ENCODE data around the gene PNMA6F. TPM values are rescaled to one million over a fixed set of nuclear protein-coding genes. Genes with fewer than 3 reads are reported as not detected.

PNMA6F gene
- total RNA-seq, 2 donors from 2014 or later, result not detected

DNA sequence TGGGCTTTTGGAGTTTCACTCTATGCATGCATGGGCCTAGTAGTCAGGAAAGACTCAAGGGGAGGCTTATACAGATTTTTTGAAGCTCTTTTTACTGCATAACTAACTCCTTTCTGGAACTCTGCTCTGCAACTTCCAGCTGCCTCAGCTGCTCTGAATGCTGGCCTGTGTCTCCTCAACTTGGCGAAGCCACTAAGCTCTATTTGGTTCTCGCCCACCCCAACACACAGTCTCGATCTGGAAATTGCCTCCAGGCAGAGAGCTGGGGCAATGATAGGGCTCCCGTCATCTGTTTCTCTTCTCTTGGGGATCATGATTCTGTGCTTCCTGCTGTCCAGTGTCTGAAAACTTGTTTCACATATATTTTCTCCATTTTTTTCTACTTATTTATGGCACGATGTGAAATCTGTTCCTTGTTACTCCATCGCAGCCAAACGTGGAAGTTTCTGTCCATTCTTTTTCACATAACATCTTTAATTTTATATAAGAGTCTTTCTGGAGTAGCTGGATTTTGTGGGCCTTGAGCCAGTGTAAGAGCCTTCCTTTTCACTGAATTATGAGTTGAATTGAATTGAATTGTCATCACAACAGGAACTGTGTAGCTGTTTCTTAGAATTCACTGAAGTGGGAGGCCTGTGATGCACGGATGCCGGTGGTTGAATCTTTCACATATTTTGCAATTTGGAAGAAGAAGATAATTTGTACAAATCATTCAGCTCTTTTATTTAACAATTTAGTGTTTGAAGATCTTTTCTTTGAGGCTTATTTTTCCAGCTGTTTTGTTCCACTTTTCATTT lies 21.4 kb upstream of the PNMA6F start:
- no peak overlapping the region for H3K4me3 ChIP-seq (ENCODE audit: low read length)
- DNase-seq, result no peak
- no peak overlapping the region for H3K9ac ChIP-seq (ENCODE audit: extremely low read depth, low read length, poor library complexity, severe bottlenecking)
- Mint-ChIP-seq H3K4me1 (no peaks in the 10 kb centered on the region), H3K27ac (no peak overlapping the region), H3K36me3 (ENCODE audit: low read depth) (peaks cover 60% of the 10 kb centered on the region), H3K4me3 (no peak overlapping the region), H3K9me3 (peaks cover 87% of the 10 kb centered on the region), H3K27me3 (ENCODE audit: insufficient read depth) (no peaks in the 10 kb centered on the region)
- TF ChIP-seq, protein P1, sequence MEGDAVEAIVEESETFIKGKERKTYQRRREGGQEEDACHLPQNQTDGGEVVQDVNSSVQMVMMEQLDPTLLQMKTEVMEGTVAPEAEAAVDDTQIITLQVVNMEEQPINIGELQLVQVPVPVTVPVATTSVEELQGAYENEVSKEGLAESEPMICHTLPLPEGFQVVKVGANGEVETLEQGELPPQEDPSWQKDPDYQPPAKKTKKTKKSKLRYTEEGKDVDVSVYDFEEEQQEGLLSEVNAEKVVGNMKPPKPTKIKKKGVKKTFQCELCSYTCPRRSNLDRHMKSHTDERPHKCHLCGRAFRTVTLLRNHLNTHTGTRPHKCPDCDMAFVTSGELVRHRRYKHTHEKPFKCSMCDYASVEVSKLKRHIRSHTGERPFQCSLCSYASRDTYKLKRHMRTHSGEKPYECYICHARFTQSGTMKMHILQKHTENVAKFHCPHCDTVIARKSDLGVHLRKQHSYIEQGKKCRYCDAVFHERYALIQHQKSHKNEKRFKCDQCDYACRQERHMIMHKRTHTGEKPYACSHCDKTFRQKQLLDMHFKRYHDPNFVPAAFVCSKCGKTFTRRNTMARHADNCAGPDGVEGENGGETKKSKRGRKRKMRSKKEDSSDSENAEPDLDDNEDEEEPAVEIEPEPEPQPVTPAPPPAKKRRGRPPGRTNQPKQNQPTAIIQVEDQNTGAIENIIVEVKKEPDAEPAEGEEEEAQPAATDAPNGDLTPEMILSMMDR (conservative IDR thresholded peaks at IDR 0.05), result no peak
- H3K9me3 ChIP-seq (ENCODE audit: control insufficient read depth, low read length), result no peaks in the 10 kb centered on the region
- H3K27ac ChIP-seq (ENCODE audit: low read depth, low read length), result no peak overlapping the region
- H3K4me1 ChIP-seq (ENCODE audit: control insufficient read depth, insufficient read depth, low read length), result no peaks in the 10 kb centered on the region
- H3K27me3 ChIP-seq (ENCODE audit: control insufficient read depth, insufficient read depth, low read length, poor library complexity, severe bottlenecking), result no peaks in the 10 kb centered on the region
- 89 to 92% methylated on average over 4 to 7 of the region's 9 CpGs for WGBS, 2 experiments (ENCODE audit: insufficient coverage in 1 of 2, insufficient read length in 1 of 2)
- peaks cover 32% of the 10 kb centered on the region for H3K36me3 ChIP-seq (ENCODE audit: control insufficient read depth, insufficient read depth, low read length)

DNA sequence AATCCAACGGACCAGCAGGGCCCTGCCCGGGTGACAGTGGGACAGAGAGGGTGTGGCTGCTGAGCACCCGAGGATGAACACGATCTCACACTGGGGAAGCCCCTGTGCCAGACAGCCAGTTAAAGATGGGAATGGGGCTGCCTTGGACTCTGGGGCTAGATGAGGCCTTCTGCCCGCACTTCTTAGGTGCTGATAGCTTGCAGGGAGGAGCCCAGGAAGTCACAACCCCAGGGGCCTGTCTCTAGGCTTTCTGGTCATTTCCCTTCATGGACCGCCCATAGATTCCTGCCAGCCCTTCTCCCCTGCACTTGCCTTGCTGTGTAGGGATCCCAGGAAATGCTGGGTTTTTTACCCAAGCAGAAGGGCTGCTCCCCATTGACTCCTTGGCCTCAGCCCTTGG lies 18.5 kb upstream of the PNMA6F start:
- no peaks in the 10 kb centered on the region for H3K4me1 ChIP-seq (ENCODE audit: control insufficient read depth, insufficient read depth, low read length)
- H3K27me3 ChIP-seq (ENCODE audit: control insufficient read depth, insufficient read depth, low read length, poor library complexity, severe bottlenecking), result no peaks in the 10 kb centered on the region
- H3K9me3 ChIP-seq (ENCODE audit: control insufficient read depth, low read length), result no peaks in the 10 kb centered on the region
- DNase-seq, result no peak
- no peak overlapping the region for H3K4me3 ChIP-seq (ENCODE audit: low read length)
- H3K36me3 ChIP-seq (ENCODE audit: control insufficient read depth, insufficient read depth, low read length), result peaks cover 39% of the 10 kb centered on the region
- H3K27ac Mint-ChIP-seq, result no peak overlapping the region
- 92% methylated on average over 2 to 6 of the region's 6 CpGs for WGBS, 2 experiments (ENCODE audit: insufficient coverage in 1 of 2, insufficient read length in 1 of 2)
- TF ChIP-seq, protein P1 (conservative IDR thresholded peaks at IDR 0.05), result no peak
- no peak overlapping the region for H3K4me3 Mint-ChIP-seq
- H3K27ac ChIP-seq (ENCODE audit: low read depth, low read length), result no peak overlapping the region
- H3K27me3 Mint-ChIP-seq (ENCODE audit: insufficient read depth), result no peaks in the 10 kb centered on the region
- H3K9ac ChIP-seq (ENCODE audit: extremely low read depth, low read length, poor library complexity, severe bottlenecking), result no peak overlapping the region
- peaks cover 4% of the 10 kb centered on the region for H3K4me1 Mint-ChIP-seq
- peaks cover 48% of the 10 kb centered on the region for H3K36me3 Mint-ChIP-seq (ENCODE audit: low read depth)
- peaks cover 77% of the 10 kb centered on the region for H3K9me3 Mint-ChIP-seq

DNA sequence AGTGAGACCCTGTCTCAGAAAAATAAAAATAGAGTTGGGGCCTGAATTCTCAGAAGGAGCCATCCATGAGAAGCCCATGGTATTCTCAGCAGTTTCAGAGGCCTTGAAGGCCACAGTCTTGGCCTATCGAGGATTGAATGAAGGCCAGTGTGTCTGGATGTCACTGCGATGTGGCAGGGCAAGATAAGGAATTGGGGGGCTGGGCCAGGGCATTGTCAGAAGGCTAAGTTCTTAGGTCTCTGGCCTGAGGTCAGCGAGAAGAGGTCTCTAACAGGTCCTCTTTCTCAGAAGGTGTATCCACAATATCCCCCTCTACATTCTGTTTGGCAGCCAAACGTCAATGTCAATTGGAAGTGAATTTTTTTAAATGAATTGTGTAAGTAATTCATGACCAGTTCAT lies 18.1 kb upstream of the PNMA6F start:
- H3K9me3 ChIP-seq (ENCODE audit: control insufficient read depth, low read length), result no peaks in the 10 kb centered on the region
- no peak overlapping the region for H3K4me3 Mint-ChIP-seq
- peaks cover 4% of the 10 kb centered on the region for H3K4me1 Mint-ChIP-seq
- peaks cover 46% of the 10 kb centered on the region for H3K36me3 Mint-ChIP-seq (ENCODE audit: low read depth)
- H3K36me3 ChIP-seq (ENCODE audit: control insufficient read depth, insufficient read depth, low read length), result peaks cover 38% of the 10 kb centered on the region
- DNase-seq, result no peak
- H3K27me3 Mint-ChIP-seq (ENCODE audit: insufficient read depth), result no peaks in the 10 kb centered on the region
- H3K9ac ChIP-seq (ENCODE audit: extremely low read depth, low read length, poor library complexity, severe bottlenecking), result no peak overlapping the region
- H3K27ac Mint-ChIP-seq, result no peak overlapping the region
- WGBS, 2 experiments (ENCODE audit: insufficient coverage in 1 of 2, insufficient read length in 1 of 2), result 97% methylated on average over 4 of the region's 4 CpGs; no CpG with 5 or more reads in 1 of the 2 experiments
- TF ChIP-seq, protein P1 (conservative IDR thresholded peaks at IDR 0.05), result no peak
- H3K4me1 ChIP-seq (ENCODE audit: control insufficient read depth, insufficient read depth, low read length), result no peaks in the 10 kb centered on the region
- H3K9me3 Mint-ChIP-seq, result peaks cover 74% of the 10 kb centered on the region
- H3K27ac ChIP-seq (ENCODE audit: low read depth, low read length), result no peak overlapping the region
- no peaks in the 10 kb centered on the region for H3K27me3 ChIP-seq (ENCODE audit: control insufficient read depth, insufficient read depth, low read length, poor library complexity, severe bottlenecking)
- H3K4me3 ChIP-seq (ENCODE audit: low read length), result no peak overlapping the region
